ENCODE results near the gene DCAF6. TPM values are rescaled to one million over a fixed set of nuclear protein-coding genes. Genes with fewer than 3 reads are reported as not detected.

The DCAF6 gene
- total RNA-seq, 1 experiment from 2014 or later, result 31.9 TPM

DNA sequence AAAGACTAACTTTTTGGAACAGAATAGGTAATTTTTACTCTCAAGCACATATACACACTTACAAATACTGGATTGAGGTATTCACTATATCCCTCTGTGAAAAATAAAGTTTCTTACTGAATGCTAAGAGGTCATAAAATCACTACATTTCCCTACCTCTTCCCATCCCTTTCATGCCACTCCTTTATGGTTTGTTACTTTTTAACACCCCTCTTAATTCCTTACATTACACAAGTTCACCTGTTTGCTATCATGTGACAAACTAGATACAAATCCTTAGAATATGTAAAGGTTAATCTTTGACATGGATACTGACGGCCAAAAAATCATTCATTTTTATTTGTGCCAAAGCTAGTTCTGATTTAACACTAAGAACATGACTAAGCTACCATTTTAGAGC lies 6.8 kb upstream of the DCAF6 start:
- no peaks in the 10 kb centered on the region for H3K9me3 ChIP-seq (ENCODE audit: low read depth, low read length, poor library complexity, severe bottlenecking)
- no peaks in the 10 kb centered on the region for H3K36me3 ChIP-seq (ENCODE audit: insufficient read depth, low read length, poor library complexity, severe bottlenecking)
- no peak overlapping the region for H3K27ac ChIP-seq (ENCODE audit: low read depth, low read length, poor library complexity, severe bottlenecking)
- no peak for DNase-seq (ENCODE audit: low spot score)
- no TSS peak for BruUV-seq (replicated peaks)
- peaks cover 15% of the 10 kb centered on the region for H3K4me1 ChIP-seq (ENCODE audit: insufficient read depth, low read length, poor library complexity, severe bottlenecking)
- POLR2A ChIA-PET (ENCODE audit: low non-redundant PET), result no interaction called here
- H3K4me3 ChIP-seq (ENCODE audit: low read depth, low read length, poor library complexity, severe bottlenecking), result no peak overlapping the region
- CTCF ChIA-PET, result no interaction called here
- TF ChIP-seq EZH2 (IDR thresholded peaks at IDR 0.05; ENCODE audit: borderline replicate concordance, low read depth, low read length, poor library complexity, severe bottlenecking), result no peak
- TF ChIP-seq, protein P1, sequence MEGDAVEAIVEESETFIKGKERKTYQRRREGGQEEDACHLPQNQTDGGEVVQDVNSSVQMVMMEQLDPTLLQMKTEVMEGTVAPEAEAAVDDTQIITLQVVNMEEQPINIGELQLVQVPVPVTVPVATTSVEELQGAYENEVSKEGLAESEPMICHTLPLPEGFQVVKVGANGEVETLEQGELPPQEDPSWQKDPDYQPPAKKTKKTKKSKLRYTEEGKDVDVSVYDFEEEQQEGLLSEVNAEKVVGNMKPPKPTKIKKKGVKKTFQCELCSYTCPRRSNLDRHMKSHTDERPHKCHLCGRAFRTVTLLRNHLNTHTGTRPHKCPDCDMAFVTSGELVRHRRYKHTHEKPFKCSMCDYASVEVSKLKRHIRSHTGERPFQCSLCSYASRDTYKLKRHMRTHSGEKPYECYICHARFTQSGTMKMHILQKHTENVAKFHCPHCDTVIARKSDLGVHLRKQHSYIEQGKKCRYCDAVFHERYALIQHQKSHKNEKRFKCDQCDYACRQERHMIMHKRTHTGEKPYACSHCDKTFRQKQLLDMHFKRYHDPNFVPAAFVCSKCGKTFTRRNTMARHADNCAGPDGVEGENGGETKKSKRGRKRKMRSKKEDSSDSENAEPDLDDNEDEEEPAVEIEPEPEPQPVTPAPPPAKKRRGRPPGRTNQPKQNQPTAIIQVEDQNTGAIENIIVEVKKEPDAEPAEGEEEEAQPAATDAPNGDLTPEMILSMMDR (conservative IDR thresholded peaks at IDR 0.05; ENCODE audit: low read depth, low read length), result no peak
- intact Hi-C loops (cut with micrococcal nuclease; ENCODE audit: unreplicated experiment), result loop anchor here (10.0 kb wide), 1 partner anchor 215 kb away; no protein-coding TSS in a partner anchor
- H3K27me3 ChIP-seq (replicated peaks; ENCODE audit: insufficient read depth, low read depth, low read length, poor library complexity), result no peaks in the 10 kb centered on the region

DNA sequence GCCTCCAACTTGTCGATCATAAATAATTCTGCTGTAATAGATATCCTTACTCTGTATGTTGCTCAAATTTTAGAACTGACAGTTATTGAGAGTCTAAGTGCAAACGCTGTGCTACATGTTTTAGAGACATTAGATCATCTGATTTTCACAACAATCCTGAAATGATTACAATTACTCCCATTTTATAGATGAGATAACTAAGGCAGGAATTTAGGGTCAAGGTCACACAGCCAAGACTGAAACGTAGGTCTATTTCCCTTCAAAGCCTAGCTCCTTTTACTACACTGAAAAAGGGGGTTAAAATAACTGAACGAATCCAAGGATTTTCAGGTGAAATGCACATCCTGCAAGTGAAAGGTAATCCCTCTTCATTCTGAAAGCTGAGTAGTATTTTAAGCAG lies 2.7 kb upstream of the DCAF6 start:
- no peak overlapping the region for H3K27ac ChIP-seq (ENCODE audit: low read depth, low read length, poor library complexity, severe bottlenecking)
- CTCF ChIA-PET, result no interaction called here

DNA sequence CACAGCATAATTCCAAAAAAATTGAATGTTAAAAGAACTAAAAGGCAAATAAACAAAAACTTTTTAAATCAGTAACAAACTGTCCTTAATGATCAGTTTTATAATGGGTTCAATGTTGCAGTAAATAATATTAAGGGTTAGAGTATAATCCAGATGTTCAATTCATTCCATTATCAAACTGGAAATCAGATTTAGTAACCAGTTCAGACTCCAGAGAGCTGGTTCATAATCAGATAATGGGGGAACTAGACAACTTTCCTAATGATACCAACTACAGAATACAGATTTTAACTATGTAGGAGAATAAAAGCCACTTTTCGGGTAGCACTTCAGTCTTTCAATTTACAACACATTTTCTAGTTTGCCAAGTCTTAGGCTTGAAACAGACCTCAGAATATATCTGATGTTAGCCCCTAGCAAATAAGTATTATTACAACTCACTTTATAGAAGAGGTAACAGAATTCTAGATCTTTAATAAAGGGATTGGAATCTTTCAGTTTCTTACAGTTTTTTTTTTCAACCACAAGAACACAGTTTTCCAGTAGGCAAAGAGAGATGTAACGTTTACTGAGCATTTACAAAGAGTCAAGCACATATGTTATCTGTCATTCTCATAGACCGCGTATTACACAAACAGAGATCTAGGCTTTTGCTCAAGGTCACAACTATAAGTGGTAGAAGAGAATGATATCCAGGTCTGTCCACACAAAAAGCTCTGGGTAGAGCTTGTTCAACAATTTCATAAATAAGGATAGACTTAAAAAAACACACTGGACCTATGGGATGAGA lies 1.9 kb upstream of the DCAF6 start:
- TF ChIP-seq, protein P1 (conservative IDR thresholded peaks at IDR 0.05; ENCODE audit: low read depth, low read length), result no peak
- no peak for TF ChIP-seq EZH2 (IDR thresholded peaks at IDR 0.05; ENCODE audit: borderline replicate concordance, low read depth, low read length, poor library complexity, severe bottlenecking)
- Histone ChIP-seq H3K36me3 (ENCODE audit: insufficient read depth, low read length, poor library complexity, severe bottlenecking) (no peaks in the 10 kb centered on the region), H3K27ac (ENCODE audit: low read depth, low read length, poor library complexity, severe bottlenecking) (peak overlapping the region; percentile 98), H3K9me3 (ENCODE audit: low read depth, low read length, poor library complexity, severe bottlenecking) (no peaks in the 10 kb centered on the region), H3K4me3 (ENCODE audit: low read depth, low read length, poor library complexity, severe bottlenecking) (peak overlapping the region; percentile 75), H3K27me3 (replicated peaks; ENCODE audit: insufficient read depth, low read depth, low read length, poor library complexity) (no peaks in the 10 kb centered on the region), H3K4me1 (ENCODE audit: insufficient read depth, low read length, poor library complexity, severe bottlenecking) (peaks cover 15% of the 10 kb centered on the region)
- POLR2A ChIA-PET (ENCODE audit: low non-redundant PET), result interaction anchor here (0.6 to 0.7 kb wide), 2 partner anchors 17 to 760 kb away, joined by 3 to 5 read pairs; no protein-coding TSS in a partner anchor
- no peak for DNase-seq (ENCODE audit: low spot score)
- BruUV-seq (replicated peaks), result TSS peak; percentile 36
- CTCF ChIA-PET, result interaction anchor here (1.4 kb wide), 1 partner anchor 148 kb away, joined by 4 read pairs; no protein-coding TSS in a partner anchor
- intact Hi-C loops (cut with micrococcal nuclease; ENCODE audit: unreplicated experiment), result loop anchor here (10.0 kb wide), 1 partner anchor 220 kb away; no protein-coding TSS in a partner anchor

More for the DNA sequence above, 2.7 kb upstream of the DCAF6 start:
- no TSS peak for BruUV-seq (replicated peaks)
- Histone ChIP-seq H3K4me3 (ENCODE audit: low read depth, low read length, poor library complexity, severe bottlenecking) (no peak overlapping the region), H3K9me3 (ENCODE audit: low read depth, low read length, poor library complexity, severe bottlenecking) (no peaks in the 10 kb centered on the region), H3K36me3 (ENCODE audit: insufficient read depth, low read length, poor library complexity, severe bottlenecking) (no peaks in the 10 kb centered on the region), H3K27me3 (replicated peaks; ENCODE audit: insufficient read depth, low read depth, low read length, poor library complexity) (no peaks in the 10 kb centered on the region), H3K4me1 (ENCODE audit: insufficient read depth, low read length, poor library complexity, severe bottlenecking) (peaks cover 15% of the 10 kb centered on the region)
- intact Hi-C loops (cut with micrococcal nuclease; ENCODE audit: unreplicated experiment), result loop anchor here (10.0 kb wide), 1 partner anchor 219 kb away; no protein-coding TSS in a partner anchor
- POLR2A ChIA-PET (ENCODE audit: low non-redundant PET), result no interaction called here
- TF ChIP-seq EZH2 (IDR thresholded peaks at IDR 0.05; ENCODE audit: borderline replicate concordance, low read depth, low read length, poor library complexity, severe bottlenecking), result no peak
- TF ChIP-seq, protein P1 (conservative IDR thresholded peaks at IDR 0.05; ENCODE audit: low read depth, low read length), result no peak
- DNase-seq (ENCODE audit: low spot score), result no peak
